Measurements from ENCODE around the gene RAB4B. TPM values are rescaled to one million over a fixed set of nuclear protein-coding genes. Genes with fewer than 3 reads are reported as not detected.
"Not testable (repeated sequence)": the region's sequence is repeated elsewhere in the genome, so short reads cannot be mapped to it uniquely, and the experiment has no call there.

Gene RAB4B
- total and polyA plus RNA-seq, 4 experiments from 2014 or later: 53.5 to 69.8 (median 61.2) TPM

DNA sequence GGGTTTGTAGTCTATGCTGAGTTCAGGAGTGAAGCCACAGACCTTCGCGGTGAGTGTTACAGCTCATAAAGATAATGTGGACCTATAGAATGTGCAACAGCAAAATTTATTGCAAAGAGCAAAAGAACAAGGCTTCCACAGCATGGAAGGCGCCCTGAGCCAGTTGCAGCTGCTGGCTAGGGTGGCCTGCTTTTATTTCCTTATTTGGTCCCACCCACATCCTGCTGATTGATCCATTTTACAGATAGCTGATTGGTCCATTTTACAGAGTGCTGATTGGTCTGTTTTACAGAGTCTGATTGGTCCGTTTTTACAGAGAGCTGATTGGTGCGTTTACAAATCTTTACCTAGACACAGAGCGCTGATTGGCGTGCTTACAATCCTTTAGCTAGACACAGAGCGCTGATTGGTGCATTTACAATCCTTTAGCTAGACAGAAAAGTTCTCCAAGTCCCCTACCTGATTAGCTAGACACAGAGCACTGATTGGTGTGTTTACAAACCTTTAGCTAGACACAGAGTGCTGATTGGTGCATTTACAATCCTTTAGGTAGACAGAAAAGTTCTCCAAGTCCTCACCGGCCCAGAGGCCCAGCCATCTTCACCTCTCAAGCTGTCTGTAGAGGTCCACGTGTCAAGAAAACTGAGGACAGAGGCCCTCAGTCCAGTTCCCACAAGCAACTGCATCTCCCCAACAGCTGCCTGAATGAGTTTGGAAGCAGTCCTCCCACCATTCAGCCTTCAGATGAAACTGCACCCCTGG is 6.8 kb upstream of the RAB4B start:
- Mint-ChIP-seq H3K27ac (peak overlapping the region in 6 of 7 donors; percentile 33 to 84 (median 68)), H3K4me3 (peak overlapping the region in 3 of 8 donors; percentile 21 to 59 (median 48)), H3K4me1 (peaks cover 9 to 13% (median 11%) of the 10 kb centered on the region in 4 donors), H3K36me3 (peaks cover 9 to 17% of the 10 kb centered on the region in 2 donors)
- H3K4me1 ChIP-seq (ENCODE audit: insufficient read depth, low read length); intact Hi-C loops (cut with micrococcal nuclease); H3K4me3 ChIP-seq (ENCODE audit: low read length in 2 of 2); H3K27me3 ChIP-seq (ENCODE audit: insufficient read depth, low read length); H3K27me3 Mint-ChIP-seq; H3K9me3 ChIP-seq (ENCODE audit: control insufficient read depth in 1 of 2, low read length in 2 of 2); H3K27ac ChIP-seq (ENCODE audit: low read depth, low read length); H3K9me3 Mint-ChIP-seq; H3K36me3 ChIP-seq (ENCODE audit: insufficient read depth, low read length): not testable (repeated sequence)
- ChIA-PET POLR2A (ENCODE audit: partially characterized antibody) (interaction anchor here (0.6 to 14.6 kb wide), 4 partner anchors 17 to 57 kb away, joined by 3 to 369 read pairs (median 3); partner anchors contain the start of gene EGLN2), CTCF (ENCODE audit: partially characterized antibody) (interaction anchor here (1.2 to 1.5 kb wide), 3 partner anchors 7 to 373 kb away, joined by 3 to 4 read pairs (median 3); no protein-coding TSS in a partner anchor)
- peak in 4 of 5 donors; percentile 34 to 54 (median 47) for DNase-seq

DNA sequence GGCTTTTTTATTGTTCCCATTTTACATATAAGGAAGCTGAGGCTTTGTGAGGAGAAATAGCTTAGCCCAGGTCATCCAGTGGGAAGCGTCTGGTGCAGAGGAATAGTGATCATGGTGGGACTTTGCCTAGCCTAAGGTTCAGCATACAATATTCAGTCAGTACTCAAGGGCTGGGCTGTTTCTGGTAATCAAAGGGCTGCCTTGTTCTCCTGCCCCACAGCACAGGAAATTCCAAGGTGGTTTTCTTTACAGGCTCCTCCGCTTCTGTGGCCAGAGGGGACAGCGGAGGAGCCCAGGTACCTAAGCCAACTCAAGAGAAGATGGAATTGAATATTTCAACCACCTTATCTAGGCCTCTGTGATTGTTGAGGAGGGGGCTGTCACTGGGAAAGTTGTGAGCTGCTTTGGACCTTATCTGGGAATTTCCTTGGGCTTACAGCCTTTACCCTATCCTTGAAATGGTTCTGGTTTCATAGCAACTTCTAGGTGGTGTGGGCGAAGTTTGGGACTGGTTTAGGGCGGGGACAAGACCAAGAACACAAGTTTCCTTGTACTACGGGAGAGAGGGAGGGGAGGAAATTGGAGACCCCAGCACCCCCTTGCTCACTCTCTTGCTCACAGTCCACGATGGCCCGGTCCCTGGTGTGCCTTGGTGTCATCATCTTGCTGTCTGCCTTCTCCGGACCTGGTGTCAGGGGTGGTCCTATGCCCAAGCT is 3.0 kb upstream of the RAB4B start, which contains the start of gene MIA:
Gene MIA (plus strand): TSS at position 606 of the 716 bp plus-strand sequence. CDS start 22 bp downstream, at position 628.
- Histone ChIP-seq H3K4me3 (ENCODE audit: low read length in 2 of 2) (no peak within 1 kb of the TSS), H3K36me3 (ENCODE audit: insufficient read depth, low read length) (no peaks in the 10 kb centered on the region), H3K9me3 (ENCODE audit: control insufficient read depth in 1 of 2, low read length in 2 of 2) (no peaks in the 10 kb centered on the region), H3K27me3 (ENCODE audit: insufficient read depth, low read length) (no peaks in the 10 kb centered on the region), H3K4me1 (ENCODE audit: insufficient read depth, low read length) (peaks cover 34% of the 10 kb centered on the region), H3K27ac (ENCODE audit: low read depth, low read length) (no peak within 1 kb of the TSS)
- no peak for DNase-seq
- intact Hi-C loops (cut with micrococcal nuclease): no loop called here
- Mint-ChIP-seq H3K27me3 (no peaks in the 10 kb centered on the region), H3K27ac (peak within 1 kb of the TSS; percentile 10 to 99 (median 74)), H3K36me3 (peaks cover 9 to 21% of the 10 kb centered on the region in 2 donors), H3K4me3 (no peak within 1 kb of the TSS), H3K9me3 (peaks cover 0 to 5% (median 0%) of the 10 kb centered on the region in 8 donors), H3K4me1 (peaks cover 25 to 44% (median 33%) of the 10 kb centered on the region in 4 donors)
- POLR2A ChIA-PET (ENCODE audit: partially characterized antibody): interaction anchor here (0.9 to 14.6 kb wide), 3 partner anchors 22 to 27 kb away, joined by 3 to 369 read pairs (median 3); partner anchors contain the start of genes ACTMAP, EGLN2 and SNRPA
- CTCF ChIA-PET (ENCODE audit: partially characterized antibody): no interaction called here

DNA sequence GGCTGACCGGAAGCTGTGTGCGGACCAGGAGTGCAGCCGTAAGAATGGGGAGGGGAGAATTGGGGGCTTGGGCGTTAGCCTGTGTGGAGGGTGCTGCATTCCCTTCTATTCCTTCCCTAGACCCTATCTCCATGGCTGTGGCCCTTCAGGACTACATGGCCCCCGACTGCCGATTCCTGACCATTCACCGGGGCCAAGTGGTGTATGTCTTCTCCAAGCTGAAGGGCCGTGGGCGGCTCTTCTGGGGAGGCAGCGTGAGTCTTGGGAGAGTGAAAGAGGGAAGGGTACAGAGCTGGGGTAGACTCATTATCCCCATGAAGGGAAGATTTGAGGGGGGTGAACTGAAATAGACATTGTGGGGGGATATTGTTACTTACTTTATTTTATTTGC is 2.4 kb upstream of the RAB4B start:
- H3K4me1 ChIP-seq (ENCODE audit: insufficient read depth, low read length): peaks cover 34% of the 10 kb centered on the region
- peaks cover 0 to 5% (median 0%) of the 10 kb centered on the region in 8 donors for H3K9me3 Mint-ChIP-seq
- H3K27ac ChIP-seq (ENCODE audit: low read depth, low read length): no peak overlapping the region
- no peak overlapping the region for H3K4me3 Mint-ChIP-seq
- H3K36me3 Mint-ChIP-seq: peaks cover 13 to 24% of the 10 kb centered on the region in 2 donors
- H3K27ac Mint-ChIP-seq: peak overlapping the region in 5 of 7 donors; percentile 42 to 95 (median 74)
- CTCF ChIA-PET (ENCODE audit: partially characterized antibody): interaction anchor here (1.8 kb wide), 1 partner anchor 18 kb away, joined by 4 read pairs; no protein-coding TSS in a partner anchor
- no peaks in the 10 kb centered on the region for H3K9me3 ChIP-seq (ENCODE audit: control insufficient read depth in 1 of 2, low read length in 2 of 2)
- H3K27me3 ChIP-seq (ENCODE audit: insufficient read depth, low read length): no peaks in the 10 kb centered on the region
- intact Hi-C loops (cut with micrococcal nuclease): loop anchor here (2.0 kb wide), 1 partner anchor 43 kb away; no protein-coding TSS in a partner anchor
- DNase-seq: no peak
- no peaks in the 10 kb centered on the region for H3K27me3 Mint-ChIP-seq
- no peaks in the 10 kb centered on the region for H3K36me3 ChIP-seq (ENCODE audit: insufficient read depth, low read length)
- H3K4me1 Mint-ChIP-seq: peaks cover 26 to 45% (median 33%) of the 10 kb centered on the region in 4 donors
- POLR2A ChIA-PET (ENCODE audit: partially characterized antibody): interaction anchor here (0.9 to 14.6 kb wide), 4 partner anchors 22 to 27 kb away, joined by 3 to 369 read pairs (median 72); partner anchors contain the start of genes ACTMAP, EGLN2 and SNRPA
- no peak overlapping the region for H3K4me3 ChIP-seq (ENCODE audit: low read length in 2 of 2)

- POLR2A ChIA-PET (ENCODE audit: partially characterized antibody): interaction anchor here (2.2 to 14.6 kb wide), 4 partner anchors 9 to 576 kb away, joined by 11 to 369 read pairs (median 85); partner anchors contain the start of genes ACTMAP, EGLN2, SNRPA and TGFB1
Observed at GRCh38 chr19:40776364-40776763, 1.7 kb upstream of the RAB4B start.

DNA sequence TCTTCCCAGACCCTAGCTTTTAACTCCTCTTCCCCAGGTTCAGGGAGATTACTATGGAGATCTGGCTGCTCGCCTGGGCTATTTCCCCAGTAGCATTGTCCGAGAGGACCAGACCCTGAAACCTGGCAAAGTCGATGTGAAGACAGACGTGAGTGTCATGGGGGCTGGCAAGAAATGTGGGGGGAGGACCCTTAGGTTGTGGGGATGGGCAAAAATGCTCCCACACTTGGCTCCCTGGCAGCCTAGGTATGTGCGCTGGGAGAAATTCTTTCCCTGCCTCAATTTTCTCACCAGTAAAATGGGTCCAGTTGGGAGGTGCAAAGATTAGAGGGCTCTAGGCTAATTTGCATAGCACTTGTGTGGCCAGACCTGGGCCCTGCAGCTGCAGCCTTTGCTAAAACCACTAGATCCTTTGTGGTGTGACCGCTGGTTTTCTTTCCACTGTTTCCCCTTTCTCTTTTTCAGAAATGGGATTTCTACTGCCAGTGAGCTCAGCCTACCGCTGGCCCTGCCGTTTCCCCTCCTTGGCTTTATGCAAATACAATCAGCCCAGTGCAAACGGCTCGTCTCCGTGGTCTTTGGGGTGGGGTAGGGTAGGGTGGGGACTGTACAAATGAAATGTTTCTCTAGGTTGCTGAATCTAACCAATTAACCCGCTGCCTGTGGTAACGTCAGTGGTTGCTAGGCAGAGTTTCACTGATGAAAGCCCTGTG is 959 bp upstream of the RAB4B start:
- ChIA-PET POLR2A (ENCODE audit: partially characterized antibody) (interaction anchor here (0.8 to 14.6 kb wide), 27 partner anchors 9 to 772 kb away, joined by 3 to 369 read pairs (median 5); partner anchors contain the start of genes ACTMAP, COQ8B, EGLN2 and HNRNPUL1), CTCF (ENCODE audit: partially characterized antibody) (interaction anchor here (0.6 to 4.1 kb wide), 15 partner anchors 16 to 428 kb away, joined by 3 to 46 read pairs (median 7); partner anchors contain the start of genes ACTMAP, COQ8B, EGLN2 and ITPKC)
- intact Hi-C loops (cut with micrococcal nuclease): loop anchor here (2.0 kb wide), 1 partner anchor 42 kb away; no protein-coding TSS in a partner anchor
- Histone ChIP-seq H3K9me3 (ENCODE audit: control insufficient read depth in 1 of 2, low read length in 2 of 2) (no peaks in the 10 kb centered on the region), H3K27ac (ENCODE audit: low read depth, low read length) (peak overlapping the region; percentile 89), H3K27me3 (ENCODE audit: insufficient read depth, low read length) (no peaks in the 10 kb centered on the region), H3K4me3 (ENCODE audit: low read length in 2 of 2) (peak overlapping the region; percentile 67 to 98), H3K36me3 (ENCODE audit: insufficient read depth, low read length) (peaks cover 2% of the 10 kb centered on the region), H3K4me1 (ENCODE audit: insufficient read depth, low read length) (peaks cover 29% of the 10 kb centered on the region)
- DNase-seq: peak; percentile 87 to 96 (median 88)
- Mint-ChIP-seq H3K4me1 (peaks cover 23 to 41% (median 31%) of the 10 kb centered on the region in 4 donors), H3K9me3 (no peaks in the 10 kb centered on the region), H3K27me3 (no peaks in the 10 kb centered on the region), H3K4me3 (peak overlapping the region; percentile 92 to 98 (median 95)), H3K27ac (peak overlapping the region; percentile 95 to 99 (median 99)), H3K36me3 (peaks cover 10 to 25% of the 10 kb centered on the region in 2 donors)

More at GRCh38 chr19:40776364-40776763, 1.7 kb upstream of the RAB4B start:
- no peaks in the 10 kb centered on the region for H3K27me3 ChIP-seq (ENCODE audit: insufficient read depth, low read length)
- intact Hi-C loops (cut with micrococcal nuclease): loop anchor here (2.0 kb wide), 1 partner anchor 42 kb away; no protein-coding TSS in a partner anchor
- DNase-seq: no peak
- peak overlapping the region in 6 of 7 donors; percentile 10 to 99 (median 98) for H3K27ac Mint-ChIP-seq
- no peaks in the 10 kb centered on the region for H3K36me3 ChIP-seq (ENCODE audit: insufficient read depth, low read length)
- H3K4me1 Mint-ChIP-seq: peaks cover 21 to 41% (median 30%) of the 10 kb centered on the region in 4 donors
- H3K27me3 Mint-ChIP-seq: no peaks in the 10 kb centered on the region
- H3K4me3 Mint-ChIP-seq: peak overlapping the region in 1 of 8 donors; percentile 97
- no peaks in the 10 kb centered on the region for H3K9me3 Mint-ChIP-seq
- CTCF ChIA-PET (ENCODE audit: partially characterized antibody): interaction anchor here (1.1 to 3.3 kb wide), 5 partner anchors 17 to 43 kb away, joined by 4 to 46 read pairs (median 5); no protein-coding TSS in a partner anchor
- no peak overlapping the region for H3K27ac ChIP-seq (ENCODE audit: low read depth, low read length)
- no peaks in the 10 kb centered on the region for H3K9me3 ChIP-seq (ENCODE audit: control insufficient read depth in 1 of 2, low read length in 2 of 2)
- H3K36me3 Mint-ChIP-seq: peaks cover 9 to 20% of the 10 kb centered on the region in 2 donors
- H3K4me1 ChIP-seq (ENCODE audit: insufficient read depth, low read length): peaks cover 29% of the 10 kb centered on the region
- H3K4me3 ChIP-seq (ENCODE audit: low read length in 2 of 2): no peak overlapping the region

DNA sequence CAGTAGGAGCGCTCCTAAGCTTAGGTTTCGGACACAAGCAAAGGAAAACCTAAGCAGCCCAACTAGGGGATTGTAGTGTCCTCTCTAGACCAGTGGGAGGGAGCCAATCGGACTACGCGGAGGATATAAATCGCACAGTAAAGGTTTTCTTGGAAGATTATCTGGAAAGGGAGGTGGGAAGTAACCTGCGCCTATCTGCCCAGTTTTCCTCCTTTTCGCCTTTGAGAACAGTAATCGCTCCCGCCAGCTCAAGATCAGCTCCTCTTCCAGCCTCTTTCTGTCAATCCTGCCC is 456 bp upstream of the RAB4B start:
- CTCF ChIA-PET (ENCODE audit: partially characterized antibody): interaction anchor here (0.6 to 4.1 kb wide), 15 partner anchors 16 to 427 kb away, joined by 3 to 46 read pairs (median 7); partner anchors contain the start of genes ACTMAP, COQ8B, EGLN2 and ITPKC
- Mint-ChIP-seq H3K4me3 (peak overlapping the region; percentile 92 to 98 (median 95)), H3K27ac (peak overlapping the region; percentile 95 to 99 (median 99)), H3K27me3 (no peaks in the 10 kb centered on the region), H3K4me1 (peaks cover 24 to 45% (median 31%) of the 10 kb centered on the region in 4 donors), H3K9me3 (no peaks in the 10 kb centered on the region), H3K36me3 (peaks cover 11 to 28% of the 10 kb centered on the region in 2 donors)
- Histone ChIP-seq H3K4me1 (ENCODE audit: insufficient read depth, low read length) (peaks cover 29% of the 10 kb centered on the region), H3K9me3 (ENCODE audit: control insufficient read depth in 1 of 2, low read length in 2 of 2) (no peaks in the 10 kb centered on the region), H3K27ac (ENCODE audit: low read depth, low read length) (peak overlapping the region; percentile 89), H3K27me3 (ENCODE audit: insufficient read depth, low read length) (no peaks in the 10 kb centered on the region), H3K36me3 (ENCODE audit: insufficient read depth, low read length) (peaks cover 5% of the 10 kb centered on the region), H3K4me3 (ENCODE audit: low read length in 2 of 2) (peak overlapping the region; percentile 67 to 98)
- POLR2A ChIA-PET (ENCODE audit: partially characterized antibody): interaction anchor here (0.8 to 14.6 kb wide), 29 partner anchors 9 to 772 kb away, joined by 3 to 369 read pairs (median 5); partner anchors contain the start of genes ACTMAP, COQ8B, EGLN2 and HNRNPUL1
- no peak for DNase-seq
- intact Hi-C loops (cut with micrococcal nuclease): loop anchor here (2.0 kb wide), 1 partner anchor 41 kb away; no protein-coding TSS in a partner anchor
